ENCODE measurements around the gene ANKS3. TPM values are rescaled to one million over a fixed set of nuclear protein-coding genes. Genes with fewer than 3 reads are reported as not detected.

Gene ANKS3
- total RNA-seq, 1 experiment from 2014 or later, result 32.8 TPM

- CTCF ChIA-PET, result no interaction called here
Observed at GRCh38 chr16:4689091-4689671, 44.9 kb downstream of the ANKS3 start.

GRCh38 chr16:4688674-4689045, 45.4 kb downstream of the ANKS3 start:
- POLR2A ChIA-PET (ENCODE audit: unreplicated experiment), result no interaction called here
- H3K9me3 ChIP-seq (ENCODE audit: insufficient read depth, low read depth), result no peaks in the 10 kb centered on the region
- H3K36me3 ChIP-seq (ENCODE audit: low read depth), result no peaks in the 10 kb centered on the region
- peaks cover 8% of the 10 kb centered on the region for H3F3A ChIP-seq (ENCODE audit: insufficient read depth, low read depth)
- H3K4me3 ChIP-seq, result no peak overlapping the region
- CTCF ChIA-PET, result no interaction called here
- no TSS peak for BruUV-seq (replicated peaks)
- no peaks in the 10 kb centered on the region for H3K79me2 ChIP-seq (ENCODE audit: low read depth)
- H3K27ac ChIP-seq, result no peak overlapping the region
- H4K20me1 ChIP-seq (ENCODE audit: insufficient read depth), result no peaks in the 10 kb centered on the region; the same call in 1 of the 2 replicates
- H3K27me3 ChIP-seq (ENCODE audit: insufficient read depth, low read depth), result no peaks in the 10 kb centered on the region
- no peak overlapping the region for H3K4me2 ChIP-seq
- DNase-seq, result no peak
- H3K4me1 ChIP-seq (replicated peaks; ENCODE audit: insufficient read depth), result peaks cover 26% of the 10 kb centered on the region
- intact Hi-C loops (cut with micrococcal nuclease; ENCODE audit: unreplicated experiment), result loop anchor here (10.0 kb wide), 1 partner anchor 406 kb away; the partner anchor contains the start of gene EEF2KMT
- TF ChIP-seq EZH2 (IDR thresholded peaks at IDR 0.05; ENCODE audit: low read depth), result no peak
- no peak overlapping the region for H2AFZ ChIP-seq
- H3K9me2 ChIP-seq (ENCODE audit: insufficient read depth), result no peaks in the 10 kb centered on the region

More at GRCh38 chr16:4689091-4689671, 44.9 kb downstream of the ANKS3 start:
- POLR2A ChIA-PET (ENCODE audit: unreplicated experiment), result no interaction called here
- Histone ChIP-seq H3K4me3 (no peak overlapping the region), H3K36me3 (ENCODE audit: low read depth) (no peaks in the 10 kb centered on the region), H3K79me2 (ENCODE audit: low read depth) (peaks cover 3% of the 10 kb centered on the region; the same call in 1 of the 2 replicates), H3K27ac (no peak overlapping the region), H3K4me1 (replicated peaks; ENCODE audit: insufficient read depth) (peaks cover 20% of the 10 kb centered on the region), H3K27me3 (ENCODE audit: insufficient read depth, low read depth) (no peaks in the 10 kb centered on the region), H3K4me2 (no peak overlapping the region), H2AFZ (no peak overlapping the region), H3F3A (ENCODE audit: insufficient read depth, low read depth) (peaks cover 6% of the 10 kb centered on the region), H4K20me1 (ENCODE audit: insufficient read depth) (no peaks in the 10 kb centered on the region; the same call in 1 of the 2 replicates), H3K9me3 (ENCODE audit: insufficient read depth, low read depth) (no peaks in the 10 kb centered on the region), H3K9me2 (ENCODE audit: insufficient read depth) (no peaks in the 10 kb centered on the region)
- TF ChIP-seq EZH2 (IDR thresholded peaks at IDR 0.05; ENCODE audit: low read depth) (no peak), CTCF (conservative IDR thresholded peaks at IDR 0.05) (no peak)
- DNase-seq, result no peak
- intact Hi-C loops (cut with micrococcal nuclease; ENCODE audit: unreplicated experiment), result loop anchor here (10.0 kb wide), 1 partner anchor 406 kb away; the partner anchor contains the start of gene EEF2KMT
- no TSS peak for BruUV-seq (replicated peaks)

- POLR2A ChIA-PET (ENCODE audit: unreplicated experiment), result no interaction called here
- no peak overlapping the region for H3K4me2 ChIP-seq
- no peaks in the 10 kb centered on the region for H3K9me2 ChIP-seq (ENCODE audit: insufficient read depth)
- H3K4me3 ChIP-seq, result no peak overlapping the region
- no peaks in the 10 kb centered on the region for H3K36me3 ChIP-seq (ENCODE audit: low read depth)
- no peak overlapping the region for H3K27ac ChIP-seq
- CTCF ChIA-PET, result interaction anchor here (0.5 kb wide), 1 partner anchor 98 kb away, joined by 4 read pairs; no protein-coding TSS in a partner anchor
- H3K79me2 ChIP-seq (ENCODE audit: low read depth), result no peaks in the 10 kb centered on the region
- TF ChIP-seq CTCF (conservative IDR thresholded peaks at IDR 0.05) (no peak), EZH2 (IDR thresholded peaks at IDR 0.05; ENCODE audit: low read depth) (no peak)
- no peaks in the 10 kb centered on the region; the same call in 1 of the 2 replicates for H4K20me1 ChIP-seq (ENCODE audit: insufficient read depth)
- no peaks in the 10 kb centered on the region for H3K27me3 ChIP-seq (ENCODE audit: insufficient read depth, low read depth)
- H2AFZ ChIP-seq, result no peak overlapping the region
- no peaks in the 10 kb centered on the region for H3K9me3 ChIP-seq (ENCODE audit: insufficient read depth, low read depth)
- DNase-seq, result no peak
- intact Hi-C loops (cut with micrococcal nuclease; ENCODE audit: unreplicated experiment), result loop anchor here (10.0 kb wide), 1 partner anchor 407 kb away; the partner anchor contains the start of gene EEF2KMT
- no TSS peak for BruUV-seq (replicated peaks)
- peaks cover 31% of the 10 kb centered on the region for H3K4me1 ChIP-seq (replicated peaks; ENCODE audit: insufficient read depth)
- peaks cover 12% of the 10 kb centered on the region for H3F3A ChIP-seq (ENCODE audit: insufficient read depth, low read depth)
Observed at GRCh38 chr16:4687946-4688673, 46.0 kb downstream of the ANKS3 start.
